Endometrium (tissue), 2 donors: ENCODE results near the gene MRS2.
A peak's percentile ranks its signal among the peaks of the same experiment; 100 is the strongest.
"Not testable (repeated sequence)": the region's sequence is repeated elsewhere in the genome, so short reads cannot be mapped to it uniquely, and the experiment has no call there.

Source experiments
- FAIRE-seq: peaks from 2 replicates; lab custom pipeline; 2012; peaks lifted over from hg19 to GRCh38; lab: Jason Lieb, UNC
- donor health status: control.
- donor health status: control.

Gene MRS2

DNA sequence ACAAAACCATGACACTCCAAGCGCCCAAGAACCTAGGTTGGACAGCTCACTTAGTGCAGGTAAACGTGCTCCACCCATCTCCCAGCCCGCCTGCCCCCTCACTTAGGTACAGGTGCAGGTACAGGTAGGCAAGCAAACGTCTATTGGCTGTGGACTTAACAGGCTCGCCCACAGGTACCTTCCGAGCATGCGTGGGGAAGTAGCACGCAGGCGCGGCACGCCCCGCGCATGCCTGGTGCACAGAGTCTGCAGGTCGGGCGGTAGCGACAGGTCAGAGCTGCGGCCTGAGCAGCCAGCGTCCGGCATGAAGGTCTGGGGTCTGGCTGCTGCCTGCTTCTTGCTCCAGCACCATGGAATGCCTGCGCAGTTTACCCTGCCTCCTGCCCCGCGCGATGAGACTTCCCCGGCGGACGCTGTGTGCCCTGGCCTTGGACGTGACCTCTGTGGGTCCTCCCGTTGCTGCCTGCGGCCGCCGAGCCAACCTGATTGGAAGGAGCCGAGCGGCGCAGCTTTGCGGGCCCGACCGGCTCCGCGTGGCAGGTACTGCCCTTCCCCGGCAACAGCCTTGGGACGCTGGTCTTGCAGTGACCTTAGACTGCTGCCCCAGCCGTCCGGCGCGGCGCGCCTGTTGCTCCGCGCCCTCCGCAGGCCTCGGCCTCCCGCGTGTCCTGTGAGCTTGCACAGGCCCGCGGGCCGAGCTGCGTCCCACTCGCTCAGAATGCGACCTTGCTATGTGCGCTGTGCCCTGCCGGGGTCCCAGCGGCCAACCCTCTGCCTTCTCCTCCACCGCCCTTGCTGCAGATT, at the start of gene MRS2:
TSS of gene MRS2 (plus strand) at position 240 of the 804 bp plus-strand sequence. CDS start at position 351, 111 bp downstream.
- FAIRE-seq: no peak

DNA sequence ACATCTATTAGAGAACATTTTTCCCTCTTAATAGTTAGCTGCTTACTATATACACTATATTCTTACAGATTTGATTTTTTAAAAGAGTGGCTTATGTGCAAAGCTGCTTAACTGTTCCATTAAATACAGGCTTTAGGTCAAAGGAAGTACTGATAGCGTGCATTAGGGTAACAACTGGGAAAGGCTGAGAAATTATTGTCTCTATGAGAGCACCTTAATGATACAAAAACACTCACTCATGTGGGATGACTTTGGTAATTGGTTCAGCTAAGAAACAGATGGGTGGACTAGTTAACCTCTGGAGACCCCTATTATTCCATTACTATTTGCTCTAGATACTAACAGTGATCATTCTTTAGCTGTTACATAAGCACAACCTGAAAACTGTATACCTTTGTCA, 48.9 kb upstream of the MRS2 start:
- FAIRE-seq: no peak

GRCh38 chr6:24355393-24355792, 47.3 kb upstream of the MRS2 start:
- no peak for FAIRE-seq

- FAIRE-seq: no peak
Measured at GRCh38 chr6:24356310-24356973, 46.3 kb upstream of the MRS2 start.

DNA sequence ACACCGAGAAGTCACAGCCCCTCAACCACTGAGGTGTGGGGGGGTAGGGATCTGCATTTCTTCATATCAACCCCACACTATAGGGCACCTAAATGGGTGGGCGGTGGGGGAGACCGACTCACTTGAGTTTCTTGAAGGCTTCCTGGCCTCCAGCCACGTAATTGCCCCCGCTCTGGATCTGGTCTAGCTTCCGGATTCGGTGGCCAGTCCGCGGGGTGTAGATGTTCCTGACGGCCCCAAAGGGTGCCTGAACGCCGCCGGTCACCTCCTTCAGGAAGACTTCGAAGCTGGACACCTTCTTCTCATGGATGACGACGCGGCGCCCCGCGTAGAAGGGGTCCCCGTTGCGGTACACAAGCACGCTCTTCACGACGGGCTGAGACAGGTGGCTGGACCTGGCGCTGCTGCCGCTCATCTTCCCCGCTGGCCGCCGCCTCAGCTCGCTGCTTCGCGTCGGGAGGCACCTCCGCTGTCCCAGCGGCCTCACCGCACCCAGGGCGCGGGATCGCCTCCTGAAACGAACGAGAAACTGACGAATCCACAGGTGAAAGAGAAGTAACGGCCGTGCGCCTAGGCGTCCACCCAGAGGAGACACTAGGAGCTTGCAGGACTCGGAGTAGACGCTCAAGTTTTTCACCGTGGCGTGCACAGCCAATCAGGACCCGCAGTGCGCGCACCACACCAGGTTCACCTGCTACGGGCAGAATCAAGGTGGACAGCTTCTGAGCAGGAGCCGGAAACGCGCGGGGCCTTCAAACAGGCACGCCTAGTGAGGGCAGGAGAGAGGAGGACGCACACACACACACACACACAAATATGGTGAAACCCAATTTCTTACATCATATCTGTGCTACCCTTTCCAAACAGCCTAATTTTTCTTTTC, 45.2 kb upstream of the MRS2 start, which contains the start of gene DCDC2:
TSS of gene DCDC2 (minus strand) at position 724 of the 883 bp plus-strand sequence. CDS start at position 415, 309 bp downstream.
- FAIRE-seq: no peak

GRCh38 chr6:24358219-24358821, 44.4 kb upstream of the MRS2 start:
- FAIRE-seq: no peak

GRCh38 chr6:24359640-24360454, 42.9 kb upstream of the MRS2 start:
- FAIRE-seq: no peak

DNA sequence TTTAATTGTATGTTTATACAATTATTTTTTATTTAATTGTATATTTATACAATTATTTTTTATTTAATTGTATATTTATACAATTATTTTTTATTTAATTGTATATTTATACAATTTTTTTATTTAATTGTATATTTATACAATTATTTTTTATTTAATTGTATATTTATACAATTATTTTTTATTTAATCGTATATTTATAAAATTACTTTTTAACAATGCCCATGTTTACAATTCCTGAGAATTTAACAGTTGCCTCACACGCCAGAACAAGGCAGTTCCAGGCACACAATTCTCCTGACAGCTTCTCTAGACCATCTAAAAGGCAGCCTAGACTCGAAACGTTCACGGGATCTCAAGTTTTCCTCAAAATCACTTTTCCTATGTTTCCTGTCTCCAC, 40.4 kb upstream of the MRS2 start:
- peak; percentile 100 for FAIRE-seq

GRCh38 chr6:24365103-24365633, 37.6 kb upstream of the MRS2 start:
- FAIRE-seq: not testable (repeated sequence)

DNA sequence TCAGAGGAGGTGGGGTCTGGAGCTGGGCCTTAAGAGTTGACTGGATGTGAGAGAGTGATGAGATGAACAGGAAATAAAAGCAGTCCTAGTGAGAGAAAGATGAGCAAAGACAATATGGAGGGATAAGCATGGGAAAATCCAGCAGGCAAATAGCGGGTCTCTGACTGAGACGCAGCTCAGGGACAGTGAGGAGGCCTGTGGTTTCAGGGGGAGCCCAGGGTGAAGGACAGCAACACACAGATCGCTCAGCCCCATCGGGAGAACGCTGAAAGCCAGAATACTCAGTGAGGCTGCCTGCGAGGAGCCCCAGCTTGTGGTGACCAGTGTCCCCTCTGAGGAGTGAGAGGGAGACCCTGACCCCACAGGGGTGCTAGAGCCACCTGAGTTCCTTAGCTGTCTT, 28.1 kb upstream of the MRS2 start:
- FAIRE-seq: no peak

DNA sequence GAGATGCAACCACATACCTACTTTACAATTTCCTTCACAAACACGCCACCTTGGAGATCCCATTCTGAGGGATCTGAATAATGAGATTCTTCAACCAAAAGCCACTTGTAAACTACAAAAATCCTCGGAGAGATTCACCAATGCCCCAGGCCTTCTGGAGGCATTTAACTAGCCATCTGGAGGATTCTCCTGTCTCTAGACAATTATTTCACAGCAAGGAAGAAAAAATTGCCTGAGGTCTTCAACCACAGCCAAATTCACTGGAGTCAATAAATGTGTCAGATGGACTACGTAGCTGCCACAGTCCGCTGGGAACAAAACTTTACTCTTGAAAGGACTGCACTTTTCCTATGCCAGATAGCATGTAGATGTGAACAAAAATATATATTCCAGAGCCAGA, 25.9 kb upstream of the MRS2 start:
- FAIRE-seq: no peak

- FAIRE-seq: no peak
Measured at GRCh38 chr6:24378473-24379097, 24.2 kb upstream of the MRS2 start.

- FAIRE-seq: no peak
Measured at GRCh38 chr6:24381476-24382219, 21.1 kb upstream of the MRS2 start.

DNA sequence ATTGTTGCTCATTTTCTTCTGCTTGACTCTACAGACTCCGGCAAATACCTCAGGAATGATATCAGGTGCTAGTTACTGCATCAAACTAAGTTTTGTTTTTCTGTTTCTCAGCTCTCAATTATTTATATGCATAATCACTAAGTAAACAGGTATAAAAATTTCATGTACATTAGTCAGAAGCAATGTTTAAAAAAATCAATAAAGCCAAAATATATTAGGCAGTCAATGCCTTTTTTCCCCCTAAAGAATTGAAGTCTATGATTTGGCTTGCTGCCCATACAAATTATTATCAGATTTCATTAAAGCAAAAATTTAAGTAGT, 20.6 kb upstream of the MRS2 start:
- FAIRE-seq: no peak

DNA sequence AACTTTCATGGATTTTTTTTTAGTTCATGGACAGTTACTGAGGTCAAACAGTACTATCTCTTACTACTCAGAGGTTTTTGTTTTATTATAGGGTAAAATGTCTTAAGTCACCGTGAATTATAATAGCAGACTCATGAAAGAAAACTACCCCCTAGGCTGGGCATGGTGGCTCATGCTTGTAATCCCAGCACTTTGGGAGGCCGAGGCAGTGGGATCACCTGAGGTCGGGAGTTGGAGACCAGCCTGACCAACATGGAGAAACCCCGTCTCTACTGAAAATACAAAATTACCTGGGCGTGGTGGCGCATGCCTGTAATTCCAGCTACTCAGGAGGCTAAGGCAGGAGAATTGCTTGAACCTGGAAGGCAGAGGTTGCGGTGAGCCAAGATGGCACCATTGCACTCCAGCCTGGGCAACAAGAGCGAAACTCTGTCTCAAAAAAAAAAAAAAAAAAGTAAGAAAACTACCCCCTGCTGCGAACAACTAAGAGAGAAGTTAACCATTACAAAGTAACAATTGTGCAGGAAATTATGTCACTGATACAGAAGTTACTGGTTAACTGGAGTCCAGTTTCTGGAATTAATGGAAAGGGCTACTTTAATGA, 19.7 kb upstream of the MRS2 start:
- not testable (repeated sequence) for FAIRE-seq

- FAIRE-seq: not testable (repeated sequence)
Measured at GRCh38 chr6:24384369-24385130, 18.2 kb upstream of the MRS2 start.

DNA sequence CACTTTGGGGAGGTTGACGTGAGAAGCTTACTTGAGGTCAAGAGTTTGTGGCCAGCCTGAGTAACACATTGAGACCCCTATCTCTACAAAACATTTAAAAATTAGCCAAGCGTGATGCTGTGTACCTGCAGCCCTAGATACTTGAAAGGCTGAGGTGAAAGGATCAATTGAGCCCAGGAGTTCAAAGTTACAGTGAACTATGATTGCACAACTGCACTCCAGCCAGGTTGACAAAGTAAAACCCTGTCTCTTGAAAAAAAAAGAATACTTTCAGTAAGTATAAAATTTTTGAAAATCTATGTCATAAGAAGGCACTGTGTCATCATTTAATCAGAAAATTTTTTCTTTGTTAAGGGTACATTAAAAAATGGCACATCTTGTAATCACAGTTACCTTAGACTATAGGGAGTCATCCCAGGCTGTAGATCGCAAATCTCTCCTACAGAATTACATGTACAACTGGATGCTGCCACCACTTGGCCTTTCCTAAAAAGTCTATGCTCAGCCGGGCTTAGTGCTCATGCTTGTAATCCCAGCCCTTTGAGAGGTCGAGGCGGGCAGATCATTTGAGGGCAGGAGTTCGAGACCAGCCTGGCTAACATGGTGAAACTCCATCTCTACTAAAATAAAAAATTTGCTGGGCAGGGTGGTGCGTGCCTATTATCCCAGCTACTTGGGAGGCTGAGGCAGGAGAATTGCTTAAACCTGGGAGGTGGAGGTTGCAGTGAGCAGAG, 17.0 kb upstream of the MRS2 start:
- FAIRE-seq: no peak

GRCh38 chr6:24387818-24388217, 14.9 kb upstream of the MRS2 start:
- FAIRE-seq: no peak
